Smooth muscle cell (in vitro differentiated cells): ENCODE data around the gene ELP1. TPM values are rescaled to one million over a fixed set of nuclear protein-coding genes. Genes with fewer than 3 reads are reported as not detected.

ENCODE experiments used
- DNase-seq: peaks from one replicate; lab custom pipeline; 2025; ENCODE audit not compliant: unreplicated experiment; lab: John Stamatoyannopoulos, UW
- H2AFZ ChIP-seq: fragments of 200-600 bp; sonication (generic); 2 replicates; pipeline ENCODE4 v1.6.0; 2016; ENCODE audit warnings: antibody characterized with exemption, low read depth, mild to moderate bottlenecking
- H3F3A ChIP-seq: fragments of 200-600 bp; sonication (generic); 2 replicates; pipeline ENCODE4 v1.6.0; 2017; ENCODE audit warnings: antibody characterized with exemption, low read depth
- H3K27ac ChIP-seq: fragments of 200-600 bp; sonication (generic); 2 replicates; pipeline ENCODE4 v1.5.1; 2016; ENCODE audit warnings: low read depth, mild to moderate bottlenecking
- H3K27me3 ChIP-seq: fragments of 200-600 bp; sonication (generic); 2 replicates; pipeline ENCODE4 v1.6.1; 2016; ENCODE audit warnings: low read depth, mild to moderate bottlenecking
- H3K36me3 ChIP-seq: fragments of 200-600 bp; sonication (generic); 2 replicates; pipeline ENCODE4 v1.5.1; 2016; ENCODE audit warnings: low read depth
- H3K4me1 ChIP-seq: fragments of 200-600 bp; sonication (generic); 2 replicates; pipeline ENCODE4 v1.5.1; 2016; ENCODE audit warnings: low read depth
- H3K4me2 ChIP-seq: fragments of 200-600 bp; sonication (generic); 2 replicates; pipeline ENCODE4 v1.6.0; 2016; ENCODE audit warnings: mild to moderate bottlenecking
- H3K4me3 ChIP-seq: fragments of 200-600 bp; sonication (generic); 2 replicates; pipeline ENCODE4 v1.5.1; 2016; ENCODE audit warnings: mild to moderate bottlenecking
- H3K79me2 ChIP-seq: fragments of 200-600 bp; sonication (generic); 2 replicates; pipeline ENCODE4 v1.6.0; 2016; ENCODE audit warnings: low read depth, mild to moderate bottlenecking
- H3K9ac ChIP-seq: fragments of 200-600 bp; sonication (generic); 2 replicates; pipeline ENCODE4 v1.6.0; 2016; ENCODE audit warnings: low read depth
- H3K9me3 ChIP-seq: fragments of 200-600 bp; sonication (generic); replicated peaks from 2 replicates; pipeline ENCODE4 v1.5.1; 2016; ENCODE audit warnings: low read depth
- H4K20me1 ChIP-seq: fragments of 200-600 bp; sonication (generic); 2 replicates; pipeline ENCODE4 v1.6.0; 2016; ENCODE audit warnings: low read depth
- WGBS: methylation state at CpG from one replicate; pipeline ENCODE4 v1.1.7; 2016; ENCODE audit warnings: low lambda C conversion rate; 5-methylcytosine and 5-hydroxymethylcytosine counted together
- polyA plus RNA-seq: library from polyadenylated mRNA; unstranded; fragments of >200 nt; fragmentation: Nextera tagmentation; extraction: Ambion mirVana; gene quantifications from 2 replicates; pipeline ENCODE4 v1.2.1, GENCODE V29; 2016
- total RNA-seq: library from RNA; depleted of rRNA; stranded (reverse); fragments of >200 nt; gene quantifications from 2 replicates; pipeline ENCODE4 v1.2.3, GENCODE V29; 2014
- TF ChIP-seq, protein P1 (sequence below): fragments of 200-600 bp; sonication (generic); IDR thresholded peaks from 2 replicates; pipeline ENCODE4 v1.5.1; 2017; ENCODE audit warnings: borderline replicate concordance, mild to moderate bottlenecking, antibody characterized with exemption; ENCODE audit not compliant: insufficient read depth, poor library complexity, severe bottlenecking

ELP1 gene
- total and polyA plus RNA-seq, 2 experiments from 2014 or later, result 16.2 to 72.1 TPM

DNA sequence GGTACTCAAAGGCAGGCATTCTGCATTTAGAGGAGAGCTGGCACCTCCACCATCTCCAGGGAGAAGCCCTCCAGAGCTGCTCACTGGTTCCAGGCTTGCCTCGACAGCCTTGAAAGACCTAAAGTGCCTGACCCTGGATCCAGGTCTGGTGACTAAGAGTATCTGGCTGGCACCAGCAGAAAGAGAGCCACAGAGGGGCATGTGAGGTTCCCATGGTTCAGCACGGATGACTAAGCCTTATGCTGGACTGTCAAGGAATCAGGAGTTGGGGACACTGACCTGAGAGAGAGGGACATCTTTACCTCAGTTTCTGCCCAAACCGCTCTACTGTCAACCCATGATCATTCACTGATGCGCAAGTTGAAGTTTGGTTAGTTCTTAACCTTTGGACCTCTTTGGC, 68.9 kb downstream of the ELP1 start:
- Histone ChIP-seq H3K9me3 (no peaks in the 10 kb centered on the region), H3K27ac (no peak overlapping the region), H3K36me3 (no peaks in the 10 kb centered on the region), H3K9ac (no peak overlapping the region), H3K4me2 (no peak overlapping the region), H3K4me3 (no peak overlapping the region), H4K20me1 (no peaks in the 10 kb centered on the region), H3K79me2 (no peaks in the 10 kb centered on the region), H3K4me1 (no peaks in the 10 kb centered on the region), H2AFZ (no peak overlapping the region), H3K27me3 (no peaks in the 10 kb centered on the region), H3F3A (no peaks in the 10 kb centered on the region)
- no peak for DNase-seq
- 93% methylated on average over 4 of the region's 4 CpGs for WGBS
- TF ChIP-seq, protein P1, sequence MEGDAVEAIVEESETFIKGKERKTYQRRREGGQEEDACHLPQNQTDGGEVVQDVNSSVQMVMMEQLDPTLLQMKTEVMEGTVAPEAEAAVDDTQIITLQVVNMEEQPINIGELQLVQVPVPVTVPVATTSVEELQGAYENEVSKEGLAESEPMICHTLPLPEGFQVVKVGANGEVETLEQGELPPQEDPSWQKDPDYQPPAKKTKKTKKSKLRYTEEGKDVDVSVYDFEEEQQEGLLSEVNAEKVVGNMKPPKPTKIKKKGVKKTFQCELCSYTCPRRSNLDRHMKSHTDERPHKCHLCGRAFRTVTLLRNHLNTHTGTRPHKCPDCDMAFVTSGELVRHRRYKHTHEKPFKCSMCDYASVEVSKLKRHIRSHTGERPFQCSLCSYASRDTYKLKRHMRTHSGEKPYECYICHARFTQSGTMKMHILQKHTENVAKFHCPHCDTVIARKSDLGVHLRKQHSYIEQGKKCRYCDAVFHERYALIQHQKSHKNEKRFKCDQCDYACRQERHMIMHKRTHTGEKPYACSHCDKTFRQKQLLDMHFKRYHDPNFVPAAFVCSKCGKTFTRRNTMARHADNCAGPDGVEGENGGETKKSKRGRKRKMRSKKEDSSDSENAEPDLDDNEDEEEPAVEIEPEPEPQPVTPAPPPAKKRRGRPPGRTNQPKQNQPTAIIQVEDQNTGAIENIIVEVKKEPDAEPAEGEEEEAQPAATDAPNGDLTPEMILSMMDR, result no peak

DNA sequence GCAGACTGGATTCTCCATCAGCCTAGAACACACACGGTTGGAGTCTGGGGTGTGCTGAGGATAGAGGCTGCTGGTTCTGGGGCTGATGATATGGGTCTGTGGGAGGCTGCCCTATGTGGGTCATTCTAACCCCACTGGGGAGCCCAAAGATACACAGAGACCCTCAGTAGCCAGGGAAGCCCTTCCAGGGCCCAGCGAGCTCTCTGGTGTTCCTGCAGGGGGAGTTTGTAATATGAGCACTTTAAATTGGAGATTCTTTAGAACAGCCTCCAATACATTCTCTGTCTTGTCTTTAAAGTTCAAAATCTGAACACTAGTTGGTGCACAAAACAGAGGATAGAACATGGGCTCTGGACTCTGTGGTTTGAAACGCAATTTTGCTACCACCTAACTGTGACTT, 69.5 kb downstream of the ELP1 start:
- no peaks in the 10 kb centered on the region for H3K27me3 ChIP-seq
- H3K9ac ChIP-seq, result no peak overlapping the region
- H3K4me2 ChIP-seq, result no peak overlapping the region
- no peak overlapping the region for H2AFZ ChIP-seq
- H3F3A ChIP-seq, result no peaks in the 10 kb centered on the region
- H3K36me3 ChIP-seq, result no peaks in the 10 kb centered on the region
- no peak for DNase-seq
- no peak overlapping the region for H3K4me3 ChIP-seq
- WGBS, result 89% methylated on average over 3 of the region's 3 CpGs
- no peaks in the 10 kb centered on the region for H3K4me1 ChIP-seq
- no peaks in the 10 kb centered on the region for H3K9me3 ChIP-seq
- H3K79me2 ChIP-seq, result no peaks in the 10 kb centered on the region
- TF ChIP-seq, protein P1, result no peak
- H3K27ac ChIP-seq, result no peak overlapping the region
- H4K20me1 ChIP-seq, result no peaks in the 10 kb centered on the region

DNA sequence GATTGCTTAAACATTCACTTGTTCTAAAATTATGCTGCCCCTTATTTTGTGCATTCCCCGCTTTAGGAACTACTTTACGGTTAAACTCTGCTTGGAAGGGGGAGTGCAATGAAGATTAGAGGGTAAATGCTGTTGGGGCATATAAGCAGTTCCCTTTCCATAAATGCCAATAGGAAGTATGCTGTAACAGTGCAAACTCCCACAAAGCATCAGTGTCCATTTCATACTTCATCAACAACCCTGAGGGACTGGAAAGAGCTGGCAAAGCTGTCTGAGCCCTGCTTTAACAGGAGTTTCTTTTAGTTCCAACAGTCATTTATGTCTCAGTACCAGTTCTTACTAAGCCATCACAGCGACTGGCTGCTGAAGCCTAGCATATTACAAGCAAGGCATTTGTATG, 70.0 kb downstream of the ELP1 start:
- no peak for DNase-seq
- H3K27ac ChIP-seq, result no peak overlapping the region
- H3K9ac ChIP-seq, result no peak overlapping the region
- no peak overlapping the region for H3K4me2 ChIP-seq
- H3K36me3 ChIP-seq, result no peaks in the 10 kb centered on the region
- no peaks in the 10 kb centered on the region for H3K79me2 ChIP-seq
- H3K27me3 ChIP-seq, result no peaks in the 10 kb centered on the region
- TF ChIP-seq, protein P1, result no peak
- H2AFZ ChIP-seq, result no peak overlapping the region
- H3F3A ChIP-seq, result no peaks in the 10 kb centered on the region
- 93% methylated on average over 3 of the region's 3 CpGs for WGBS
- no peaks in the 10 kb centered on the region for H3K4me1 ChIP-seq
- H3K9me3 ChIP-seq, result no peaks in the 10 kb centered on the region
- H4K20me1 ChIP-seq, result no peaks in the 10 kb centered on the region
- no peak overlapping the region for H3K4me3 ChIP-seq

DNA sequence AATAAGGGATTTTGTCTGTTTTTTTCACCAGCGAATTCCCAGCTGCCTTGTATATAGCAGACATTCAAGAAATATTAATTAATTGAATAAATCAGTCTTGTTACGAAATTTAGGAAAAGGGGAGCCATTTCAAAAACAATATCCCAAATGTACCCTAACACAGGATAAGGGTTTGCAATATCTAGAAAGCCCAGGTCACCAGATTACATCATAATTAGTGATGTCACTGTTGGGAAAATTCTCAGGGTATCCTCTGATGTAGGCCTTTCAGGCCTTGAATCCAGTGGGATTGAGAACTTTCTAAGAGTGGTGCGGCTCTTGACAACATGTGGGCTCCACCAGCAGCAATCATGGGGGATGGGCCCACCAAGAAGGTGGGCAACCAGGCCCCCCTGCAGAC, 71.9 kb downstream of the ELP1 start, which contains the start of gene ACTL7A:
ACTL7A (plus strand) TSS at position 270 of the 400 bp plus-strand sequence; CDS start at position 327, 57 bp downstream.
- Histone ChIP-seq H2AFZ (no peak within 1 kb of the TSS), H3K4me2 (no peak within 1 kb of the TSS), H3K4me1 (no peaks in the 10 kb centered on the region), H4K20me1 (no peaks in the 10 kb centered on the region), H3K36me3 (no peaks in the 10 kb centered on the region), H3K4me3 (no peak within 1 kb of the TSS), H3K27me3 (peaks cover 4% of the 10 kb centered on the region), H3F3A (no peaks in the 10 kb centered on the region), H3K9me3 (no peaks in the 10 kb centered on the region), H3K79me2 (no peaks in the 10 kb centered on the region), H3K9ac (no peak within 1 kb of the TSS), H3K27ac (no peak within 1 kb of the TSS)
- 92% methylated on average over 3 of the region's 3 CpGs for WGBS
- TF ChIP-seq, protein P1, result no peak
- DNase-seq, result no peak
